H9 (cell line): ENCODE data around the gene WNT4. TPM values are rescaled to one million over a fixed set of nuclear protein-coding genes. Genes with fewer than 3 reads are reported as not detected.

ENCODE experiments used
- DNase-seq: peaks from one replicate; pipeline ENCODE4 v3.0.0-alpha.2; 2017
- H2AFZ ChIP-seq: one replicate; pipeline ENCODE4 v1.6.1; 2013; ENCODE audit warnings: mild to moderate bottlenecking, low read length, control low read depth, moderate library complexity
- H2AK5ac ChIP-seq: 2 replicates; pipeline ENCODE4 v1.6.1; 2013; ENCODE audit warnings: low read length, control low read depth, mixed read lengths; ENCODE audit not compliant: insufficient read length
- H2BK120ac ChIP-seq: one replicate; pipeline ENCODE4 v1.6.1; 2013; ENCODE audit warnings: low read depth, mild to moderate bottlenecking, low read length, control low read depth, inconsistent platforms; ENCODE audit not compliant: poor library complexity, severe bottlenecking
- H2BK12ac ChIP-seq: 2 replicates; pipeline ENCODE4 v1.6.1; 2013; ENCODE audit warnings: low read length, control low read depth, mixed read lengths, low read depth; ENCODE audit not compliant: insufficient read length
- H2BK15ac ChIP-seq: 2 replicates; pipeline ENCODE4 v1.6.1; 2013; ENCODE audit warnings: low read depth, low read length, control low read depth
- H2BK20ac ChIP-seq: one replicate; pipeline ENCODE4 v1.6.1; 2013; ENCODE audit warnings: low read depth, mild to moderate bottlenecking, low read length, control low read depth, inconsistent platforms; ENCODE audit not compliant: poor library complexity, severe bottlenecking
- H2BK5ac ChIP-seq: 2 replicates; pipeline ENCODE4 v1.6.1; 2013; ENCODE audit warnings: low read length, control low read depth, mixed read lengths; ENCODE audit not compliant: insufficient read length
- H3K14ac ChIP-seq: 2 replicates; pipeline ENCODE4 v1.6.1; 2013; ENCODE audit warnings: low read length, control low read depth; ENCODE audit not compliant: insufficient read depth
- H3K18ac ChIP-seq: 2 replicates; pipeline ENCODE4 v1.6.1; 2013; ENCODE audit warnings: low read depth, mild to moderate bottlenecking, mixed read lengths, low read length, control low read depth; ENCODE audit not compliant: insufficient read length
- H3K23ac ChIP-seq: 2 replicates; pipeline ENCODE4 v1.6.1; 2013; ENCODE audit warnings: low read length, control low read depth, mixed read lengths, low read depth; ENCODE audit not compliant: insufficient read length
- H3K23me2 ChIP-seq: 2 replicates; pipeline ENCODE4 v1.6.1; 2013; ENCODE audit warnings: low read depth, mild to moderate bottlenecking, mixed read lengths, low read length, control low read depth; ENCODE audit not compliant: insufficient read length, poor library complexity, severe bottlenecking
- H3K27ac ChIP-seq: 2 replicates; pipeline ENCODE4 v1.5.1; 2013; ENCODE audit warnings: low read length, control low read depth, mixed read lengths, low read depth; ENCODE audit not compliant: insufficient read length
- H3K27me3 ChIP-seq: 2 replicates; pipeline ENCODE4 v1.6.1; 2013; ENCODE audit warnings: low read length, control low read depth, inconsistent platforms; ENCODE audit not compliant: insufficient read depth
- H3K4ac ChIP-seq: 2 replicates; pipeline ENCODE4 v1.6.1; 2013; ENCODE audit warnings: low read depth, mild to moderate bottlenecking, control low read depth, inconsistent platforms, low read length, moderate library complexity
- H3K4me1 ChIP-seq: 2 replicates; pipeline ENCODE4 v1.6.1; 2013; ENCODE audit warnings: low read length, control low read depth, inconsistent platforms; ENCODE audit not compliant: insufficient read depth
- H3K4me2 ChIP-seq: 2 replicates; pipeline ENCODE4 v1.6.1; 2013; ENCODE audit warnings: low read length, control low read depth, mixed read lengths; ENCODE audit not compliant: insufficient read length, insufficient read depth
- H3K56ac ChIP-seq: 2 replicates; pipeline ENCODE4 v1.6.1; 2013; ENCODE audit warnings: low read depth, mild to moderate bottlenecking, mixed read lengths, low read length, control low read depth; ENCODE audit not compliant: insufficient read length
- H3K79me1 ChIP-seq: 2 replicates; pipeline ENCODE4 v1.6.1; 2013; ENCODE audit warnings: low read depth, mild to moderate bottlenecking, moderate library complexity, low read length, control low read depth, inconsistent platforms; ENCODE audit not compliant: insufficient read depth, poor library complexity, severe bottlenecking
- H3K79me2 ChIP-seq: 2 replicates; pipeline ENCODE4 v1.6.1; 2013; ENCODE audit warnings: low read length, control low read depth, inconsistent platforms; ENCODE audit not compliant: insufficient read depth
- H3K9ac ChIP-seq: 2 replicates; pipeline ENCODE4 v1.6.1; 2013; ENCODE audit warnings: low read length, control low read depth, mixed read lengths; ENCODE audit not compliant: insufficient read length; ENCODE audit errors: extremely low read depth
- H3K9me3 ChIP-seq: one replicate; pipeline ENCODE4 v1.6.1; 2013; ENCODE audit warnings: low read depth, low read length, inconsistent platforms; ENCODE audit not compliant: control insufficient read depth
- H3T11ph ChIP-seq: one replicate; pipeline ENCODE4 v1.6.1; 2013; ENCODE audit warnings: mild to moderate bottlenecking, low read length, control low read depth, inconsistent platforms
- H4K20me1 ChIP-seq: one replicate; pipeline ENCODE4 v1.6.1; 2013; ENCODE audit not compliant: control insufficient read depth, insufficient read length, insufficient read depth
- H4K5ac ChIP-seq: 2 replicates; pipeline ENCODE4 v1.6.1; 2013; ENCODE audit warnings: low read depth, mild to moderate bottlenecking, mixed read lengths, low read length, control low read depth; ENCODE audit not compliant: insufficient read length
- H4K8ac ChIP-seq: replicated peaks from 2 replicates; pipeline ENCODE4 v1.6.1; 2013; ENCODE audit warnings: low read length, control low read depth, mixed read lengths, low read depth; ENCODE audit not compliant: insufficient read length
- H4K91ac ChIP-seq: 2 replicates; pipeline ENCODE4 v1.6.1; 2013; ENCODE audit warnings: low read depth, mild to moderate bottlenecking, moderate library complexity, mixed read lengths, low read length, control low read depth; ENCODE audit not compliant: insufficient read length
- H3K27ac Mint-ChIP-seq, 3 experiments: 2 replicates in 2 of 3; 3 replicates in 1 of 3; pipeline ENCODE4 v1.8.0; 2020 to 2021; ENCODE audit warnings: mixed read lengths in 3 of 3, mild to moderate bottlenecking in 1 of 3, moderate library complexity in 1 of 3
- H3K27me3 Mint-ChIP-seq: 2 replicates; pipeline ENCODE4 v1.8.0; 2021; ENCODE audit warnings: low read depth, mild to moderate bottlenecking, moderate library complexity, mixed read lengths
- H3K36me3 Mint-ChIP-seq, 3 experiments: 2 replicates in 2 of 3; 3 replicates in 1 of 3; pipeline ENCODE4 v1.8.0; 2020 to 2021; ENCODE audit warnings: low read depth in 3 of 3, mixed read lengths in 3 of 3; ENCODE audit not compliant: insufficient read depth in 1 of 3
- H3K4me1 Mint-ChIP-seq, 2 experiments: 2 replicates each; pipeline ENCODE4 v1.8.0; 2020; ENCODE audit warnings: mixed read lengths in 2 of 2
- H3K4me3 Mint-ChIP-seq, 2 experiments: 2 replicates in 1 of 2; 3 replicates in 1 of 2; pipeline ENCODE4 v1.8.0; 2020 to 2021; ENCODE audit warnings: mild to moderate bottlenecking in 2 of 2, mixed read lengths in 2 of 2, moderate library complexity in 1 of 2
- H3K9me3 Mint-ChIP-seq, 2 experiments: 2 replicates in 1 of 2; 3 replicates in 1 of 2; pipeline ENCODE4 v1.8.0; 2020; ENCODE audit warnings: mild to moderate bottlenecking in 2 of 2, mixed read lengths in 2 of 2, moderate library complexity in 1 of 2
- CTCF ChIP-seq: fragments of 200-600 bp; sonication (generic); conservative IDR thresholded peaks from 3 replicates; pipeline ENCODE4 v1.8.0; 2021; ENCODE audit warnings: antibody characterized with exemption, mild to moderate bottlenecking
- WGBS: extraction: QIAGEN DNeasy Blood & Tissue Kit; methylation state at CpG from one replicate; pipeline ENCODE4 v1.1.7; 2013; ENCODE audit warnings: missing lambda C conversion rate, low lambda C conversion rate, mixed read lengths; ENCODE audit not compliant: insufficient read length; ENCODE audit errors: extremely low coverage; 5-methylcytosine and 5-hydroxymethylcytosine counted together
- total RNA-seq: library from RNA; stranded (reverse); gene quantifications from 2 replicates; pipeline ENCODE4 v1.2.1, GENCODE V29; 2021

The WNT4 gene
- total RNA-seq, 1 experiment from 2014 or later = 1.4 TPM

- Histone ChIP-seq H4K8ac (no peak overlapping the region), H3K27me3 (no peaks in the 10 kb centered on the region), H3K27ac (no peak overlapping the region), H3K4ac (no peak overlapping the region), H3K9ac (no peak overlapping the region), H3K4me1 (peaks cover 11% of the 10 kb centered on the region; the same call in 1 of the 2 replicates), H3K56ac (no peak overlapping the region), H2BK20ac (no peak overlapping the region), H3K79me1 (no peaks in the 10 kb centered on the region), H3K14ac (no peak overlapping the region), H2BK120ac (no peak overlapping the region), H2AFZ (no peak overlapping the region), H2AK5ac (no peak overlapping the region), H3K9me3 (no peaks in the 10 kb centered on the region), H3K4me2 (no peak overlapping the region), H4K20me1 (no peaks in the 10 kb centered on the region), H3K79me2 (no peaks in the 10 kb centered on the region), H2BK12ac (no peak overlapping the region), H3K18ac (no peak overlapping the region), H3T11ph (no peak overlapping the region), H2BK5ac (no peak overlapping the region), H4K91ac (no peak overlapping the region), H4K5ac (no peak overlapping the region), H2BK15ac (no peak overlapping the region), H3K23ac (no peak overlapping the region), H3K23me2 (no peaks in the 10 kb centered on the region)
- no peak for TF ChIP-seq CTCF
- H3K27me3 Mint-ChIP-seq = no peaks in the 10 kb centered on the region
- H3K4me1 Mint-ChIP-seq = peaks cover 42 to 49% of the 10 kb centered on the region in 2 experiments
- H3K36me3 Mint-ChIP-seq = peaks cover 1 to 7% (median 4%) of the 10 kb centered on the region in 3 experiments; a peak in 4 of 7 replicates
- no CpG with 5 or more reads among the region's 44 CpGs for WGBS
- peak overlapping the region in 2 of 3 experiments; percentile 26 to 61; a peak in 2 of 7 replicates for H3K27ac Mint-ChIP-seq
- no peak for DNase-seq
- no peak overlapping the region for H3K4me3 Mint-ChIP-seq
- H3K9me3 Mint-ChIP-seq = no peaks in the 10 kb centered on the region
Observed at GRCh38 chr1:22119626-22120468, 23.1 kb downstream of the WNT4 start.
